ENCODE data around the gene ADAMTSL3. TPM values are rescaled to one million over a fixed set of nuclear protein-coding genes. Genes with fewer than 3 reads are reported as not detected.
"Not testable (repeated sequence)": the region's sequence is repeated elsewhere in the genome, so short reads cannot be mapped to it uniquely, and the experiment has no call there.

ADAMTSL3 gene
- polyA plus RNA-seq, 4 donors = 4.0 to 5.3 (median 4.9) TPM

DNA sequence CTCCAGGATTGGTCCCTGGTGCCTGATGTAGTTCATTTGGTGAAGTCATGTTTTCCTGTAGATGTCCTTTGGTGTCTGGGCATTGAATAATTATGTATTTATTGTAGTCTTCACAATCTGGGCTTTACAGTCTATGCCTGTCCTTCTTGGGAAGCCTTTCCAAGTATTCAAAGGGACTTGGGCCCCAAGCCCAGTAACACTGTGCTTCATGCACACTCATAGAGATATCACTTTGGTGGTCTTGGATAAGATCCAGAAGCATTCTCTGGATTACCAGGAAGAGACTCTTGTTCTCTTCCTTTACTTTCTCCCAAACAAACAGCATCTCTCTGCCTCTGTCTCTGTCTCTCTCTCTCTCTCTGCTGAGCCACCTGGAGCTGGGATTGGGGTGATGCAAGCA, 300.6 kb downstream of the ADAMTSL3 start:
- no peak for DNase-seq (ENCODE audit: low read depth in 4 of 4, low spot score in 3 of 4)

DNA sequence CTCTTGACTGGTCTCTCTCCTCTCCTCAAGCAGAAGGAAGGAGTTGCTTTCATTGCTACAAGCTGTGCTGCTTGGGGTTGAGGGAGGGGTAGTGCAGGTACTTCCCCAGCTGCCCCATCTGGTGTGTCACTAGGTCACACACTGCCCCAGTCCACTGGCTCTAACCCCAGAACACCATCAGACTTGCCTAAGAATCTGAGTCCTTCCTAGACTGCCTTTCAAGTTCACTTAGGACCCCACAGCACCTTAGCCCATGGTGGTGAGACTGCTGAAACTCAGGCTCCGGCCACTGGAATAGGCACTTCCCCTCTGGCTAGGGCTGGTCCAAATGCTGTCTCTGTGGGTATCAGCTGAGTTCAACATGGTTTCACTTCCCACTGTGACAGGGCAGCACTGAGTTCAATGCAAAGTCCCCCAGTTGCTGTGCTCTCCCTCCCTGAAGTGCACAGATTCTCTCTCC, 301.9 kb downstream of the ADAMTSL3 start:
- no peak for DNase-seq (ENCODE audit: low read depth in 4 of 4, low spot score in 3 of 4)

DNA sequence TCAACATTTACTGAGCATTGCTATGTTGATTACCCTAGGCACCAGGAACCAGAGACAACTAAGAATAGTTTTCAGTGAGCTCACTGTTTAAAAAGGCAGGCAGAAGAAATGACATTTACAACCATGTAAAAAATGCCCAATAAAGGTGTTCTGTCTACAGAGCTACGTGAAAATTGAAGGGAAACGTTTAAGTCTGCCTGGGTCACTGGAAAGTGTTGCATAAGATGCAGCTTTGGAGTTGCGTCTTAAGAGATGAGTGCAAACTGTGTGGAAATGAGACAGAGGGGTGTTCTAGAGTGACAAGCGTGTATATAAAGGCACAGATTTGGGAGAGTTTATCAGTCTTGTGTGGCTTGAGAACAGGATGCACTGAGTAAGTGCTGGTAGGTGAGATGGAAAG, 303.0 kb downstream of the ADAMTSL3 start:
- DNase-seq (ENCODE audit: low read depth in 4 of 4, low spot score in 3 of 4) = no peak

DNA sequence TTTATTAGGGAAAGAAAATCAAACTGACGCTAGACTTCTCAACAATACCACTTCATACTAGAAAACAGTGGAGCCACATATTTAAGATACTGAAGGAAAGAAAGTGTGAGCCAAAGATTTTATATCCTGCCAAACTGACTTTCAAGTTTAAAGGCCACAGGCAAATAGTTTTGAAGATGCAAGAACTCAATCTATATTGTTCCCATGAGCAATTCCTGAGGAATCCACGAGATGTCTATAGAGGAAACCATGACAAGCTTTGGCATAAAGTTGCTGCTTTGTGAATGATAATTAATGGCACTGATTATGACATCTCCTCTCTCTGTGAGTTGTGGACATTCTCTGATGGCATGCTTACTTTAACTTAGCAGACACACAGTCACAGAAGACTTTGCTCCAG, 305.6 kb downstream of the ADAMTSL3 start:
- DNase-seq (ENCODE audit: low read depth in 4 of 4, low spot score in 3 of 4) = no peak

DNA sequence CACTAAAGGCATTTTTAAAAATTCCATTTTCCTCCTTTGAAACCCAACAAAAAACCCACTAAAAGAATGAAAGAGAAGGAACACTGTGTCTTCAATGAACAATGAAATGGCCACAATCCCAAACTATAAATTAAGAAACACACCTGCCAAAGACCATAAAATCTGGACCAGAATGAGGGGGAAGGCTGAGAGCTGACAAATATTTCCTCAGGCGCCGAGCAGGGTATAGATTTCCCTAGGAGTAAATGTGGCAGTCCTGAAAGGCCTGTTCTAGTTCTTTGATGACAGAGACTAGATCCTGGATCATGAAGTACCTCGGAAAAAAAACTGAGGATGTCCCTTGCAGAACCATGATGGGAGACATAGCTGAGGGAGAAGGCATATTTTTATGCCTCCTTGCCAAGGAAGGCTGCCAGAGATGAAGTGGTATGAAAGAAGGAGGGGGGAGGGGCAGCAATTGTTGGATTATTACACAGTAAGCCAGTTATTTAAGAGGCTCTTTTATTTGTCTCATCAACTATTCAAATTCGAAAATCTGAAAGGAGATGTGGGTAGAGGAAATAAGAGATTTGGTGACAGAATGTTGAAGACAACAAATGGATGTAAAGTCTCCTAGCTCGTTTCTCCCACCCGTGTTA, 306.4 kb downstream of the ADAMTSL3 start:
- DNase-seq (ENCODE audit: low read depth in 4 of 4, low spot score in 3 of 4) = no peak

DNA sequence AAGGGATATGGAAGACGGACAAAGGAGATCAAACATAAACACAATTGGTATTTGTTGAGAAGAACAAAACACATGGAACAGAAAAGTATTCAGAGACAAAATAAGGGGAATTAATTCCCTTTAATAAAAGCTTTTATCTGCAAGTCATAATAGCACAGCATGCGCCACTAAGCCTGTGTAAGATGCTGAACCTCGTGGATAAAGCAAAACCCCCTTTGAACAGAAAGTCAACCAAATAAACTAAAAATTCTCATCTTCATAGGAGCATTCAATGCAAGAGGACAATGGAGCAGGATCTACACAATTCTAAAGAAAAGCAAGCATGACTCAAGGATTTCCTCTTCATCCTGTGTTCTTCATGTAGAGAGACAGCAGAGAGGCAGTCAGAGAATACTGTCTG, 307.4 kb downstream of the ADAMTSL3 start:
- DNase-seq (ENCODE audit: low read depth in 4 of 4, low spot score in 3 of 4) = no peak

DNA sequence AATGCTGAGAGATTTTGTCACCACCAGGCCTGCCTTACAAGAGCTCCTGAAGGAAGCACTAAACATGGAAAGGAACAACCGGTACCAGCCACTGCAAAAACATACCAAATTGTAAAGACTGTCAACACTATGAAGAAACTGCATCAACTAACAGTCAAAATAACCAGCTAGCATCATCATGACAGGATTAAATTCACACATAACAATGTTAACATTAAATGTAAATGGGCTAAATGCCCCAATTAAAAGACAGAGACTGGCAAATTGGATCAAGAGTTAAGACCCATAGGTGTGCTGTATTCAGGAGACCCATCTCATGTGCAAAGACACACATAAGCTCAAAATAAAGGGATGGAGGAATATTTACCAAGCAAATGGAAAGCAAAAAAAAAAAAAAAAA, 311.0 kb downstream of the ADAMTSL3 start:
- DNase-seq (ENCODE audit: low read depth in 4 of 4, low spot score in 3 of 4) = not testable (repeated sequence)

DNA sequence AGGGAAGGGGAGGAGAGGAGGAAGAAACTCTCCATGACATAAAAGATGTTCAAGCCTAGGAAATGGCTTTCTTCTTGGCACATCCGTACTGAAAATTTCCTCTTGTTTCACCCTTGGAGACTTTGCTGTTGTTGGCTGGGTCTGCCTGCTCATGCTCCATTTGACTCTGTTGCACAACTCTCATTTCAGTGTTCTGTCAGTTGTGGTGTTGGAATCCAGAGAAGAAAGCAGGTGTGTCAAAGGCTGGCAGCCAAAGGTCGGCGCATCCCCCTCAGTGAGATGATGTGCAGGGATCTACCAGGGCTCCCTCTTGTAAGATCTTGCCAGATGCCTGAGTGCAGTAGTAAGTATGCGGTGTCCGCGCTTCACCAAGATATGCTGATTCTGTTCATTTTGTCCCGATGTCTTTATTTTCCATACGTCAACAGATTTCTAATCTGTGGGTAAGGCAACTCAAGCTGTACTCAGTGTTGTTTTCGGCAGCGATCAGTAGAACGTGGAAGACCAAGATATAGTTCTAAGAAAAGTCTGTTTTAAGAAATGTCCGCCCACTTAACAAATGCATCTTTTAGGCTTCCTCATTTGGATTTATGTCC, 316.5 kb downstream of the ADAMTSL3 start:
- no peak for DNase-seq (ENCODE audit: low read depth in 4 of 4, low spot score in 3 of 4)

DNA sequence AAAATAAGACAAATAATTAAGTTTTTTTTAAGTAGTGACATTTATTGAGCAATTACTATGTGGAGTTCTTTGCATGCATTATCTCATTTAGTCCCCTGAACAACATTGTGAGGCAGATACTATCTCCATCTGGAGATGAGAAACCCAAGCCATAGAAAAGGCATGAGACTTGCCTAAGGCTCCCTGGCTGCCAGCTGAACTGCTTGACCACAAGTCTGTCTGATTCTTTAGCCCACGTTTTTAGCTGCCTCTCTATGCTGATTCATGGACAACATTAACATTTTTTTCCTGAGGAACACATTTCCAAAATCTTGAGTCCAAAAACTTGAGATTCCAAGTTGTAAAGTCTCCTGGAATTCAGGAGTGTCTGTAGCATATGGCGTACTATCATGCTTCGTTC, 318.1 kb downstream of the ADAMTSL3 start:
- no peak for DNase-seq (ENCODE audit: low read depth in 4 of 4, low spot score in 3 of 4)

DNA sequence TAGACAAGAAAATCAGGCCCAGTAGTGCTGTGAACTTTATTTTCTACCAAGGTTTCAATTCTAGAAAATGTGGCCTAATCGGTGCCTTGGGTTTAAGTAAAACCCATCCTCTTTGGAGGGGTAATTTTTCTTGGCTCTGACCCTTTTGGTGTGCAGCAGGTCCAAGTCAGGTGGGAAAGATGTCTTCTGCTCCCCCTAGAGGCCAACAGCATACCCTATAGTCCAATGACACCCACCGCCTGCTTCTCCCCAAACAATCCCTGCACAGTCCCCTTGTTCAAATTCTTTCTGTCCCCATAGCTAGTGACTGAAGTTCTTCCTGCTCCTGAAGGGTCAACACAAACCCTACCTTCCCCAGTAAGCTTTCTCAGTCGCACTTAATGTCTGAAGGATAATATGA, 319.9 kb downstream of the ADAMTSL3 start:
- DNase-seq (ENCODE audit: low read depth in 4 of 4, low spot score in 3 of 4) = no peak

DNA sequence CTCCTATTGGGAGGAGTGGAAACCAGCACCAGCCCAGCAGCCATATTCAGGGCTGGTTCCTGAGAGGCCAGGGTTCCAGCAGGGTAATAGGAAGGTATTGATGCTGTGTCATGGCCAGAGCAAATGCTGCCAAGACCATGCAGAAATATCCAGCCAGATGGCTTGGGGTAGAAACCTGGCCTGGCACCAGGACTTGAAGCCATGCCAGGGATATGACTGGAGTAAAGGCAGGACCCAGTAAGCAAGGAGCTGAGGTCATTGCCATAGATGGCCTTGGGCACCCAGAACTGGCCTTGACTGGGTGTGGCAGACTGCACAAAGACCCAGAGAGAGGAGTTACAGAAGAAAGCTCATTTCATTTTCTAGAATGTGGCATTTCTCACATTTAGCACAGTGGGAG, 324.1 kb downstream of the ADAMTSL3 start:
- DNase-seq (ENCODE audit: low read depth in 4 of 4, low spot score in 3 of 4) = no peak

DNA sequence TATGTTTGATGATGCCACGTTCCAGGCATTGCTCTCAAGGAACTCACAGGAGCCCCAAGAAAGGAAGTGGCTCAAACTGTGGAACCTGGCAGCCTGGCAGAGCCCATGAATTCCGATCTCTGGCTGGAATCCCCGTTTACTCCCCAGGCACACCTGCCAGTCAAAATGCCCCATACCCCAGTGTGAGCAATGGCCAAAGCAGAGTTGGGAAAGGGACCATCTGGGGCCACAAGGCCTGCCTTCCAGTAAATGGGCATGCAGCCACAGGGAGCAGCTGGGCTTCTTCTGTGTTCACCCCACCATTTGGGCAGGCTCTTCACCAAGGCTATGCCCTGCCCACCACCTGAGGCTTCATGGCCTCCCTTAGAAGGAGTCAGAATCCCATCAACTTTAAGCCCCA, 324.7 kb downstream of the ADAMTSL3 start:
- no peak for DNase-seq (ENCODE audit: low read depth in 4 of 4, low spot score in 3 of 4)

DNA sequence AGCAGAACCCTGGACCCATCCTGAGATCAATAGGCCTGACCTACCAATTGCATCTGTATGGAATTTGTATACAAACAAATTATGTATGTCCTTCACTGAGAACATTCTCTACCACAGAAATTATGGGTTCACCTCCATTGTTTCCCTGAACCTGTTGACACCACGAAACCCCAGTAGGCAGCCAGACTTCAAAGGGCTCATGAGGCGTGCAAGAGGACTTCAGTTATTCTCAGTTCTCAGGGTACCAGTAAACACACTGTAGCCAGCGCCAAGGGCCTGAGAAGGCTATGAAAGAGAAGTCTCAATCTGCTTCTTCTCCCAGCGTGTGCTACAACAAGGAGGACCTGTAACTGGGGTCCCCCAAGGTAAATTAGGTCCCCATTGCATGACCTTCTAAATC, 326.7 kb downstream of the ADAMTSL3 start:
- no peak for DNase-seq (ENCODE audit: low read depth in 4 of 4, low spot score in 3 of 4)

DNA sequence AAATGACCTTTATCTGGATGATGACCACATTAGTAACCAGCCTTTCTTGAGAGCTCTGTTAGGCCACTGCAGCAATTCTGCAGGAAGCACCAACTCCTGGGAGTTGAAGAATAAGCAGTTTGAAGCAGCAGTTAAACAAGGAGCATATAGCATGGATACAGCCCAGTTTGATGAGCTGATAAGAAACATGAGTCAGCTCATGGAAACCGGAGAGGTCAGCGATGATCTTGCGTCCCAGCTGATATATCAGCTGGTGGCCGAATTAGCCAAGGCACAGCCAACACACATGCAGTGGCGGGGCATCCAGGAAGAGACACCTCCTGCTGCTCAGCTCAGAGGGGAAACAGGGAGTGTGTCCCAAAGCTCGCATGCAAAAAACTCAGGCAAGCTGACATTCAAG, 328.8 kb downstream of the ADAMTSL3 start:
- no peak for DNase-seq (ENCODE audit: low read depth in 4 of 4, low spot score in 3 of 4)

DNA sequence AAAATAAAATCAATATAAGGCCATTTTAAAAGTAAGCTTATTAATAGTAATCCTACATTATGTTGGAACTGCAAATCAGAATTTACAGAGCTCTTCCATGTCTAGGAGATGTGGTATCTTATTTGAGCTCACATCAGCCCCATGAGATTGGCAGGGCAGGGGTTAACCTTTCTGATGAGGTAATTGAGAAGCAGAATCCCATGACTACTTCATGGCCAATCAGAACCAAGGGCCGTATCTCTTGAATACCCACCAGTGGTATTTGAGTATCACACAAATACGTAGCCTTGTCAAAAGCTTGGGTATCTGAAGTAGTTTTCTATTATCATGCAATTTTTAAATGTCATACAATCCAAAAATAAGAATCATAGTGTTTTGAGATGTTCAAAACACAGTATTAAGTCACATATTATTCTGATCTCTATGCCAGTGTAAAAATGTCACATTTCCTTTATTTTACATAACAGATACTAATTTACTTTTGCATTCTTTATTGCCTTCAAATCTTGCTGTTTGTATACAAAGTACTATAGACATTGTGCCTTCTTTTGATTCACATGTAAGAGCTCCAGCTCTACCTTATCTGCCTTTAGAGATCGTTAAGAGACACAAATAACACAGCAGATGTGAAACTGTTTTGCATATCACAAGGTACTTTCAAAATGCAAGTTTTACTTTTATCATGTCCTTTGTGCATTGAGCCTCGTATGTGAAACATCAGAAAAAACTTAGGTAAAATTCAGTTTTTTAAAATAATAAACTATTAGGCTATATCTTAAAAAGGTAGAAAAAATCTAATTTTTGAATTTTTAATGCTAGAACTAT, 329.9 kb downstream of the ADAMTSL3 start:
- no peak for DNase-seq (ENCODE audit: low read depth in 4 of 4, low spot score in 3 of 4)

DNA sequence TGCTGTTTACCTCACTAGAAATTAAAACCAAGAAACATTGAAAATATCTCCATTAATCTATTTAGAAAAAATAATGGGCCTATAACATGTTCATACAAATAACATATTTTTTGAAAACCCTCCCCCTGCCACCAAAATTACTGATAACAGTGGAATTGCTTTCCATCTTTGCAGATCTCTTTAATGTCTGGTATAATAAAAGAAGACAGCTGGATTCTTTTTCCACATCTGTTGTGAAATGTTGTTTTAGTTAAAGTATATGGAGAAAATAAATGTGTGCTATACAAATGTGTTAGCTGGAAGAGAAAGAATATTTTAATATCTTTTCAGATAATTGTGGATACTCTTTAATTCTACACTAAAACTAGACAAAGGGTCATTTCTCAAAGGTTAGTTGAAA, 330.7 kb downstream of the ADAMTSL3 start:
- DNase-seq (ENCODE audit: low read depth in 4 of 4, low spot score in 3 of 4) = no peak

DNA sequence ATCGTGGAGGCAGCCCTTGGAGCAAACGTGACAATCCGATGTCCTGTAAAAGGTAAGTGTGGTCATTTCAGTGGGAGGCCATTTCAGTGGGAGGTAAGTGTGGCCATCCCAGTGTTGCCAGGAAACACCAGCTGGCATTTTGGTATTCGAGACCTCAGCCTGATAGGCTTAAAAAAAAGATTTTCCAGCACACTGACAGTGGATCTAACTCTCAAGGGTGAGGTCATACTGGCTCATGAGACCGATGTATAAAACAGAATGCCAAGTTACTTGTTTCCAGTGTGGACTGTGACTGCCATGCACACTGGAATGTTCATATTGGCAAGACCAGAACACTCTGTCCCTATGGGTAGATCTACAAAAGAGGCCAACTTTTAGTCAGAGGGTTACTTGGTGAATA, 337.2 kb downstream of the ADAMTSL3 start:
- DNase-seq (ENCODE audit: low read depth in 4 of 4, low spot score in 3 of 4) = no peak

DNA sequence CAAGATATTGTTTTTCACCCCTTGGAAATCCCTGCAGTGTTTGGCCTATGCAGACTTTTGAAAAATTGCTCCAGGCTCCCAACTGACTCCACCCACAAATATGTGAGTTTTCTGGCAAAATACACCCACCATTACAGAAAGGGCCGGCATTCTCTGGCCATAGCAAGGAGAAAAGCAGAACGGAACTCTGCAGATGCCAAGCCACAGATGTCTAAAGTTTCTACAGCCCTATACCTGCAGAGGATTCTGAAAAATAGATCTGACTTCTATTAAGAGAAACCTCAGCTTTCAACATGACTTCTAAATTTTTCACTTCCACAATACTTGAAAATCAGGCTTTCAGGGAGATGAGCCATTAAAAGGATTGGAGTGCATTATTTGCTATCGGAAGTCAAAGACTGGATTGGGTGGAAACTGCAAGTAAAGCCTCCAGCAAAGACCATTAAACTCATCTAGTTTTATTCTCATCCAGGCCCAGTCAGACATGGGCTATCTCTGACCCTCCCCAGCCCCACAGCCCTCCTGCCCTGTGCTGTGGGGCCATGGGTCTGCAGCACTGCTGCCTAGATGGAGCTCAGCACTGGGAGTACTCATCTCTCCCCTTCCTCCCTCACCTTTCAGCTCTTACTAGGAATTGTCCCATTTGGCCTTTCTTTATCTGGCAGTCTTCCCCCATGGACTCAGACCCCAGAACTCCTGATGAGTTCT, 338.6 kb downstream of the ADAMTSL3 start:
- DNase-seq (ENCODE audit: low read depth in 4 of 4, low spot score in 3 of 4) = no peak

DNA sequence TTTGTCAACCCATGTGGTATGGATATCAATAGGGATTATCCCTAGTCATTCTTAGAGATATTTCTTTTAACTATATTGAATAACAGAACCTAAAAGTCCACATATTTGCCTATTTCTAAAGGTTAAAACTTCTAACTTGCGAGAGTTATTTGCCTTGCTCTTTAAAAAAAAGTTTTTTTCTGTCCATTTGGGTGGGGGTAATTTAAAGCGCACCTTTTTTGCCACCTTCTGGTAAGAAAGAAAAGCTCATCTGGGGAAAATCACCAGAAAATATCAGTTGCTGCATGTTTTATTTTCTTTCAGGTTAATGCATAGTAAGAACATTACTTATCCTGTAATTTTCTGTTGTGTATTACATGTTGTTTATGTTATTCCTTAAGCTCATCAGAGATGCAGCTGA, 339.7 kb downstream of the ADAMTSL3 start:
- no peak for DNase-seq (ENCODE audit: low read depth in 4 of 4, low spot score in 3 of 4)

DNA sequence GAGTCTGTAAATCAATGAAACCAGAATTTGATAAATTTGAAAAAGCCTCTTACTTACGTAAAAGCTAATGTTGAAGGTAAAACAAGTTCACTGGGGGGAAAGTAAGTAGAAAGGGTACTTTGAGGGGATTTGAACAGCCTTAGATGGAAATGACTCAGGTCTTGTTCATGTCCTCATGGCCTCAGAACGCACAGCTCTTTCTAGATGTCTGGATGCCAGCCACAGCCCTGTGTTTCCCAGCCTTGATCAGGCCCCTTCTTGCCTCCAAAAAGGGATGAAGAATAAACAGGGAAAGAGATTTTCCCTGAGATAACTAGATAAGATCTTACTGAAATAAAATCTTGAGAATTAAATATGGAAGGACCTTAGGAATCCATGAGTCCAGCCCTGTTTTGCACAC, 344.6 kb downstream of the ADAMTSL3 start:
- no peak for DNase-seq (ENCODE audit: low read depth in 4 of 4, low spot score in 3 of 4)

DNA sequence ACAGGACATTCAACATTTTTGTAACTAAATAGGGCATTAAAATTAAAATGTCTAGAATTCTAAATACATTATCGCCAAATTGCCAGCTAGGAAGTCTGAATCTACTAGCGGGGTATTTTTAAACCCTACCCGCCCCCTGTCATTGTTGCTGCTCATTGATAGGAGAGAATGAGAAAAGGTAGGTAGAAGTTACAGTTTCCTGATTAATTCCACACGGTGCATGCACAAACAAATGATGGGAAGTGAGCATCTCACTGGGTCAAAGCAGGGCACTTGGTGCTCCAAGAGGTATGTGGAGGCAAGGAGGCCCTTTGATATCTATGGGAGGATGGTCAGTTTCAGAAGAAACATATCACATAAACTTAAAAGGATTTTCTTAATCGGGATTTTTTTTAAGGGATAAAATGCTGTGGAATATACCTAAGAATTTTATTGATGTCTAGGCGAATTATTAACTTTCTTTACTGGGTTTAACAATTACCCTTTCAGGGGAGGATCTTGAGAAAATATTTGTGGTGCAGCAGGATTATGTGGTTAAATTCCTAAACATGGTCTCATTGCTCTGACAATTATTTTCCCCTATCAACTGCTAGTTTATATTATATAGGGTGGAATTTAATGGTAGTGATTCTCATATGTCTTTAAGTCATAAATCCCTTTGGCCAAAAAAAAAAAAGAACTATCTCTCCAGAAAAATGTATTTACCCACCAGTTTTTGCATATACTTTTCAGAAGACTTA, 345.6 kb downstream of the ADAMTSL3 start:
- no peak for DNase-seq (ENCODE audit: low read depth in 4 of 4, low spot score in 3 of 4)

Measured in right renal pelvis (tissue), 4 donors.